K562 (cell line): ENCODE results near the gene GRK1. TPM values are rescaled to one million over a fixed set of nuclear protein-coding genes. Genes with fewer than 3 reads are reported as not detected.
"Not testable (repeated sequence)": the region's sequence is repeated elsewhere in the genome, so short reads cannot be mapped to it uniquely, and the experiment has no call there.

ENCODE experiments used
- ATAC-seq: fragments of 200-7000 bp; cut with Tn5 transposase; 3 replicates; pipeline ENCODE4 v1.9.1; 2020; ENCODE audit warnings: moderate library complexity
- BruUV-seq: library from RNA; stranded (reverse); fragments of 400-500 nt; replicated peaks from 2 replicates; lab custom pipeline; 2021; lab: Mats Ljungman, UMichigan
- CTCF ChIA-PET: fragments of 300-600 bp; formaldehyde crosslinking; extraction: SDS; loops from one replicate; lab custom pipeline; 2021; ENCODE audit warnings: low intra/inter-chr PET ratio; lab: Yijun Ruan, JAX
- POLR2A ChIA-PET: fragments of 300-600, 350-650 bp; sonication (Branson Sonifier 250); formaldehyde crosslinking; extraction: SDS; loops from one replicate; lab custom pipeline; 2021; ENCODE audit warnings: antibody characterized with exemption, inconsistent platforms; lab: Yijun Ruan, JAX
- DNase-seq, 4 experiments: peaks; one replicate each; pipeline versions ENCODE4 v3.0.0 to v3.0.0-alpha.2; 2011 to 2018; ENCODE audit warnings: low spot score in 3 of 4, mixed read lengths in 3 of 4; ENCODE audit errors: extremely low read depth in 1 of 4
- FAIRE-seq: peaks from 2 replicates; lab custom pipeline; 2011; peaks lifted over from hg19 to GRCh38; lab: Jason Lieb, UNC
- H2AFZ ChIP-seq: 2 replicates; pipeline ENCODE4 v1.6.0; 2011; ENCODE audit warnings: low read depth, low read length, control low read depth, inconsistent platforms
- H3K27ac ChIP-seq: fragments of 200-600 bp; 3 replicates; pipeline ENCODE4 v1.8.0; 2011; ENCODE audit warnings: low read depth, mild to moderate bottlenecking, control low read depth, inconsistent platforms, low read length, moderate library complexity, mixed read lengths; ENCODE audit errors: extremely low read depth
- H3K27me3 ChIP-seq, 2 experiments: fragments of 300-600 bp in 1 of 2; 2 replicates in 1 of 2; 3 replicates in 1 of 2; pipeline versions ENCODE4 v1.6.0 to v1.8.0; 2011; ENCODE audit warnings: inconsistent platforms in 2 of 2, low read length in 2 of 2, mild to moderate bottlenecking in 1 of 2, mixed read lengths in 1 of 2, moderate library complexity in 1 of 2; ENCODE audit not compliant: control insufficient read depth in 2 of 2, insufficient read depth in 2 of 2
- H3K36me3 ChIP-seq: fragments of 300-600 bp; 3 replicates; pipeline ENCODE4 v1.8.0; 2011; ENCODE audit warnings: mild to moderate bottlenecking, low read length, inconsistent platforms; ENCODE audit not compliant: control insufficient read depth, insufficient read depth
- H3K4me1 ChIP-seq, 2 experiments: fragments of 200-600 bp in 1 of 2; replicated peaks in 1 of 2; 2 replicates in 1 of 2; 3 replicates in 1 of 2; pipeline versions ENCODE4 v1.5.1 to v1.8.0; 2011; ENCODE audit warnings: inconsistent platforms in 2 of 2, low read length in 2 of 2, mild to moderate bottlenecking in 1 of 2, mixed read lengths in 1 of 2, moderate library complexity in 1 of 2; ENCODE audit not compliant: control insufficient read depth in 2 of 2, insufficient read depth in 2 of 2
- H3K4me2 ChIP-seq: 2 replicates; pipeline ENCODE4 v1.6.1; 2011; ENCODE audit warnings: low read length, control low read depth, inconsistent platforms, mixed read lengths; ENCODE audit not compliant: insufficient read depth
- H3K4me3 ChIP-seq: fragments of 200-600 bp; sonication (generic), shearing (Covaris generic); 2 replicates; pipeline ENCODE4 v1.5.1; 2016; ENCODE audit warnings: control low read depth, inconsistent platforms
- H3K79me2 ChIP-seq: fragments of 200-600 bp; 3 replicates; pipeline ENCODE4 v1.8.0; 2011; ENCODE audit warnings: low read length, inconsistent platforms; ENCODE audit not compliant: control insufficient read depth, insufficient read depth
- H3K9ac ChIP-seq, 2 experiments: 2 replicates each; pipeline versions ENCODE4 v1.6.0 to v1.6.1; 2011; ENCODE audit warnings: low read depth in 2 of 2, low read length in 2 of 2, control low read depth in 1 of 2, inconsistent platforms in 1 of 2, mild to moderate bottlenecking in 1 of 2, mixed read lengths in 1 of 2; ENCODE audit not compliant: insufficient read depth in 1 of 2
- H3K9me1 ChIP-seq: one replicate; pipeline ENCODE4 v1.6.0; 2011; ENCODE audit warnings: inconsistent platforms, mild to moderate bottlenecking, low read length, moderate library complexity; ENCODE audit not compliant: control insufficient read depth, insufficient read depth
- H3K9me3 ChIP-seq: replicated peaks from 2 replicates; pipeline ENCODE4 v1.5.1; 2011; ENCODE audit warnings: low read depth, low read length, inconsistent platforms; ENCODE audit not compliant: control insufficient read depth, insufficient read depth
- H4K20me1 ChIP-seq: replicated peaks from 2 replicates; pipeline ENCODE4 v1.6.1; 2011; ENCODE audit warnings: low read length, inconsistent platforms, mixed read lengths; ENCODE audit not compliant: control insufficient read depth, insufficient read depth
- HNRNPK ChIP-seq: fragments of 200-400 bp; formaldehyde crosslinking; IDR thresholded peaks from one replicate; pipeline ENCODE4 v1.6.1; 2018; ENCODE audit warnings: mild to moderate bottlenecking, low read depth, low read length; ENCODE audit not compliant: poor library complexity, severe bottlenecking
- POLR2AphosphoS5 ChIP-seq: IDR thresholded peaks from 2 replicates; pipeline ENCODE4 v1.6.1; 2011; ENCODE audit warnings: mild to moderate bottlenecking, low read depth, low read length, moderate library complexity; ENCODE audit not compliant: control insufficient read depth, insufficient read depth
- RERE ChIP-seq: sonication (generic); formaldehyde crosslinking; IDR thresholded peaks from 2 replicates; pipeline ENCODE4 v1.8.0; 2023; ENCODE audit warnings: missing genetic modification reagents, mild to moderate bottlenecking, borderline replicate concordance
- ZBTB49 ChIP-seq: sonication (generic); formaldehyde crosslinking; IDR thresholded peaks from 2 replicates; pipeline ENCODE4 v1.8.0; 2022; ENCODE audit warnings: missing genetic modification reagents, mild to moderate bottlenecking, borderline replicate concordance
- ZNF316 ChIP-seq: fragments of 450-650 bp; IDR thresholded peaks from 2 replicates; pipeline ENCODE4 v1.6.1; 2016
- WGBS: fragments of 100-300 bp; shearing (Covaris generic); methylation state at CpG from one replicate; pipeline ENCODE4 v1.1.6; 2016; ENCODE audit warnings: low coverage, mixed read lengths; ENCODE audit not compliant: insufficient coverage; ENCODE audit errors: missing lambda C conversion rate; 5-methylcytosine and 5-hydroxymethylcytosine counted together
- in situ Hi-C: fragments of 300-500 bp; cut with MboI; formaldehyde crosslinking; loops from 4 replicates; pipeline ENCODE4 v1.15.0; 2018; ENCODE audit warnings: inconsistent platforms, mixed read lengths
- intact Hi-C: fragments of 100-400 bp; cut with micrococcal nuclease; formaldehyde crosslinking; loops from 2 replicates; pipeline ENCODE4 v1.14.2; 2022
- polyA plus RNA-seq, 8 experiments: library from polyadenylated mRNA; depleted of rRNA in 4 of 8; stranded (reverse) in 5 of 8; unstranded in 3 of 8; fragments of >200 nt; fragmentation: Nextera tagmentation in 2 of 8; fragmentation: Illumina TruSeq in 1 of 8; extraction: Ambion mirVana in 2 of 8; extraction: Trizol in 1 of 8; gene quantifications; 2 replicates each; pipeline versions ENCODE4 v1.2.1 to v1.2.3, GENCODE V29; 2011 to 2014; ENCODE audit warnings: inconsistent platforms in 1 of 8, missing spikeins in 1 of 8
- total RNA-seq, 7 experiments: library from RNA; depleted of rRNA in 6 of 7; stranded (reverse); fragments of >200 nt in 6 of 7; fragmentation: Illumina TruSeq in 2 of 7; extraction: Trizol in 2 of 7; gene quantifications; 2 replicates each; pipeline versions ENCODE4 v1.2.1 to v1.2.3, GENCODE V29; 2011 to 2021; ENCODE audit warnings: low replicate concordance in 1 of 7

The GRK1 gene
- total and polyA plus RNA-seq, 9 of the 15 experiments (the other 6 are each of a cell fraction or from before 2014, with no cell fraction given), result 0.09 TPM; not detected in 8

- no peak for TF ChIP-seq RERE (CRISPR knock-in tag)
- TF ChIP-seq POLR2AphosphoS5, result no peak
- no peak for TF ChIP-seq ZBTB49 (CRISPR knock-in tag)
- TF ChIP-seq ZNF316, result no peak
- TF ChIP-seq HNRNPK, result no peak
These were observed 42.8 kb upstream of the GRK1 start (continued) for GRCh38 chr13:113624235-113624587.

GRCh38 chr13:113624640-113625304, 42.2 kb upstream of the GRK1 start:
- POLR2A ChIA-PET, in situ Hi-C loops: not testable (repeated sequence)

More at GRCh38 chr13:113624640-113625304, 42.2 kb upstream of the GRK1 start:
- H3K27ac ChIP-seq, H3K27me3 ChIP-seq, H3K4me2 ChIP-seq, H3K4me3 ChIP-seq, H3K9me3 ChIP-seq, H3K4me1 ChIP-seq, DNase-seq, FAIRE-seq, CTCF ChIA-PET, H3K9ac ChIP-seq, BruUV-seq, ATAC-seq, H4K20me1 ChIP-seq, H3K9me1 ChIP-seq, intact Hi-C loops, H2AFZ ChIP-seq: not testable (repeated sequence)
- Histone ChIP-seq H3K36me3 (peaks cover 73% of the 10 kb centered on the region; the same call in 2 of the 3 replicates), H3K79me2 (peaks cover 60% of the 10 kb centered on the region)
- 95% methylated on average over 8 of the region's 14 CpGs for WGBS
